Testis (tissue), 5 donors: ENCODE results near the gene SEPHS1. TPM values are rescaled to one million over a fixed set of nuclear protein-coding genes. Genes with fewer than 3 reads are reported as not detected.

Experiments used
- DNase-seq: peaks from one replicate; pipeline ENCODE4 v3.0.0-alpha.2; 2019
- H3K27ac ChIP-seq, 2 donors: fragments of 200-600 bp; sonication (generic); one replicate each; pipeline ENCODE4 v1.5.1; 2019
- H3K27me3 ChIP-seq: fragments of 200-600 bp; sonication (generic); one replicate; pipeline ENCODE4 v1.5.1; 2019
- H3K36me3 ChIP-seq: fragments of 200-600 bp; sonication (generic); one replicate; pipeline ENCODE4 v1.5.1; 2017; ENCODE audit warnings: low read depth; ENCODE audit errors: missing control alignments
- H3K4me1 ChIP-seq: fragments of 200-600 bp; sonication (generic); one replicate; pipeline ENCODE4 v1.5.1; 2019
- H3K4me3 ChIP-seq, 2 donors: fragments of 200-600 bp; sonication (generic); one replicate each; pipeline ENCODE4 v1.5.1; 2017 to 2019
- H3K9me3 ChIP-seq: fragments of 200-600 bp; sonication (generic); one replicate; pipeline ENCODE4 v1.5.1; 2017
- CTCF ChIP-seq, 3 experiments: fragments of 450-650 bp in 2 of 3; fragments of 200-600 bp in 1 of 3; sonication (generic) in 1 of 3; IDR thresholded peaks; one replicate each; pipeline ENCODE4 v1.5.1; 2016 to 2019; ENCODE audit warnings: antibody characterized with exemption in 3 of 3, mild to moderate bottlenecking in 2 of 3, moderate library complexity in 1 of 3
- POLR2A ChIP-seq: fragments of 450-650 bp; IDR thresholded peaks from one replicate; pipeline ENCODE4 v1.6.1; 2017; ENCODE audit warnings: antibody characterized with exemption, mild to moderate bottlenecking, moderate library complexity
- WGBS, 2 donors: methylation state at CpG; one replicate each; pipeline ENCODE4 v1.1.5; 2018; 5-methylcytosine and 5-hydroxymethylcytosine counted together
- intact Hi-C: fragments of 100-400 bp; cut with DNase I; formaldehyde crosslinking; loops from one replicate; pipeline ENCODE4 v1.15.1; 2023; ENCODE audit warnings: low total_unique reads
- long read RNA-seq, 2 donors: transcript quantifications; one replicate each; lab custom pipeline, GENCODE V29; 2026
- polyA plus RNA-seq: library from polyadenylated mRNA; stranded (reverse); fragments of 350-450 nt; fragmentation: Illumina TruSeq; extraction: RNeasy Lipid Tissue Mini Kit (QIAGEN cat#74804); gene quantifications from one replicate; pipeline ENCODE4 v1.2.3, GENCODE V29; 2014; ENCODE audit warnings: low read depth, low replicate concordance; ENCODE audit not compliant: insufficient read depth
- total RNA-seq, 2 donors: library from RNA; depleted of rRNA; stranded (reverse); fragments of >200 nt; gene quantifications; one replicate each; pipeline ENCODE4 v1.2.3, GENCODE V29; 2016

SEPHS1 gene
- 10 to 100 TPM; 31.1 to 41.7 TPM for total RNA-seq
- polyA plus RNA-seq, result 48.3 TPM
- long read RNA-seq, donor 1, transcript SEPHS1-201 (9 exons, 3,273 nt), result major isoform, 10 of 53 reads
- long read RNA-seq, donor 1, partial matches to known transcripts, result 34 of 53 reads
- long read RNA-seq, donor 1, other reads (novel, unspliced or antisense), result 9 of 53 reads
- long read RNA-seq, donor 2, transcript SEPHS1-201 (9 exons, 3,273 nt), result major isoform, 5 of 45 reads
- long read RNA-seq, donor 2, partial matches to known transcripts, result 32 of 45 reads
- long read RNA-seq, donor 2, other reads (novel, unspliced or antisense), result 7 of 45 reads

- TF ChIP-seq CTCF (IDR thresholded peaks at IDR 0.05), result no peak
- no peak for TF ChIP-seq POLR2A
- 0 to 1% methylated on average over 24 to 64 of the region's 65 CpGs for WGBS, 2 donors
- Histone ChIP-seq H3K4me1 (peaks cover 22% of the 10 kb centered on the region), H3K27me3 (no peaks in the 10 kb centered on the region), H3K36me3 (no peaks in the 10 kb centered on the region), H3K9me3 (no peaks in the 10 kb centered on the region), H3K27ac (peak within 1 kb of the TSS; percentile 84 to 97), H3K4me3 (peak within 1 kb of the TSS; percentile 87 to 90)
- DNase-seq, result peak; percentile 78
- intact Hi-C loops, result no loop called here
These were observed at the start of gene SEPHS1 for GRCh38 chr10:13348216-13349017. Gene SEPHS1 (minus strand): TSS chr10:13348293. CDS start chr10:13344950, 3,343 bp downstream.

GRCh38 chr10:13397052-13397451 lies 49.0 kb upstream of the SEPHS1 start:
- H3K36me3 ChIP-seq, result no peaks in the 10 kb centered on the region
- no peak overlapping the region for H3K4me3 ChIP-seq
- intact Hi-C loops, result no loop called here
- H3K27me3 ChIP-seq, result no peaks in the 10 kb centered on the region
- H3K27ac ChIP-seq, result no peak overlapping the region
- H3K9me3 ChIP-seq, result no peaks in the 10 kb centered on the region
- no peaks in the 10 kb centered on the region for H3K4me1 ChIP-seq
- 95 to 96% methylated on average over 3 of the region's 3 CpGs for WGBS, 2 donors
- no peak for DNase-seq
- TF ChIP-seq POLR2A, result no peak
- no peak for TF ChIP-seq CTCF (IDR thresholded peaks at IDR 0.05)

- TF ChIP-seq POLR2A (no peak), CTCF (IDR thresholded peaks at IDR 0.05) (no peak)
- no peak for DNase-seq
- no peaks in the 10 kb centered on the region for H3K9me3 ChIP-seq
These were observed 48.3 kb upstream of the SEPHS1 start for GRCh38 chr10:13396369-13396768.

DNA sequence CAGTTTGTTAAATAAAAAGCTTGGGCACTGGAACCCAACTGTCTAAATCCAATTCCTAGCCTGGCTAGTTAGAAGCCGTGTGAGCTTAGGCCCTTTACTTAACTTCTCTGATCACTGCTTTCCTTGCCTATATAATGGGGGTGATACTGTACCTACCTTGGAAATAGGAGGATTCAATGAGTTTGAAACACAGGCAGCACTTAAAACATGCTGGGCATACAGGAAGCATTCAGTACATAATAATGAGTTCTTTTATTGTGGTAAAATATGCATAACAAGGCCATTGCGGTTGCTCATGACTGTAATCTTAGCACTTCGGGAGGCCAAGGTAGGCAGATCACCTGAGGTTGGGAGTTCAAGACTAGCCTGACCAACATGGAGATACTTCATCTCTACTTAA lies 47.4 kb upstream of the SEPHS1 start:
- 90 to 93% methylated on average over 3 of the region's 3 CpGs for WGBS, 2 donors
- TF ChIP-seq POLR2A (no peak), CTCF (IDR thresholded peaks at IDR 0.05) (no peak)
- Histone ChIP-seq H3K27me3 (no peaks in the 10 kb centered on the region), H3K4me3 (no peak overlapping the region), H3K9me3 (no peaks in the 10 kb centered on the region), H3K4me1 (no peaks in the 10 kb centered on the region), H3K27ac (no peak overlapping the region), H3K36me3 (no peaks in the 10 kb centered on the region)
- intact Hi-C loops, result no loop called here
- DNase-seq, result no peak

More at GRCh38 chr10:13396369-13396768, 48.3 kb upstream of the SEPHS1 start:
- intact Hi-C loops, result no loop called here
- Histone ChIP-seq H3K36me3 (no peaks in the 10 kb centered on the region), H3K27ac (no peak overlapping the region), H3K27me3 (no peaks in the 10 kb centered on the region), H3K4me1 (no peaks in the 10 kb centered on the region), H3K4me3 (no peak overlapping the region)
